HG03196 (cell line): ENCODE results near the gene CNR1.
"Not testable (repeated sequence)": the region's sequence is repeated elsewhere in the genome, so short reads cannot be mapped to it uniquely, and the experiment has no call there.

ENCODE experiments used
- ATAC-seq: cut with Tn5 transposase; IDR thresholded peaks from one replicate; pipeline ENCODE4 v1.9.1; 2021; ENCODE audit not compliant: unreplicated experiment

The CNR1 gene

GRCh38 chr6:88165844-88166492, at the start of gene CNR1:
CNR1 (minus strand) TSS chr6:88166347; CDS start chr6:88145274, 21,073 bp downstream.
- ATAC-seq = peak; percentile 49

- no peak for ATAC-seq
These were observed 45.3 kb upstream of the CNR1 start for GRCh38 chr6:88211446-88211845.

- no peak for ATAC-seq
These were observed 43.2 kb upstream of the CNR1 start for GRCh38 chr6:88209301-88209700.

GRCh38 chr6:88208726-88209125, 42.6 kb upstream of the CNR1 start:
- ATAC-seq = no peak

GRCh38 chr6:88201734-88202133, 35.6 kb upstream of the CNR1 start:
- ATAC-seq = not testable (repeated sequence)

- no peak for ATAC-seq
These were observed 18.8 kb upstream of the CNR1 start for GRCh38 chr6:88184921-88185320.

- no peak for ATAC-seq
These were observed 17.3 kb upstream of the CNR1 start for GRCh38 chr6:88183471-88183870.

- peak; percentile 48 for ATAC-seq
These were observed 13.5 kb upstream of the CNR1 start for GRCh38 chr6:88179692-88180091.

- peak; percentile 40 for ATAC-seq
These were observed 11.9 kb upstream of the CNR1 start for GRCh38 chr6:88177961-88178464.

GRCh38 chr6:88174906-88175305, 8.8 kb upstream of the CNR1 start:
- no peak for ATAC-seq

- ATAC-seq = no peak
These were observed 5.2 kb upstream of the CNR1 start for GRCh38 chr6:88171312-88171711.

- ATAC-seq = no peak
These were observed 2.2 kb upstream of the CNR1 start for GRCh38 chr6:88168362-88168761.

GRCh38 chr6:88167352-88167937, 1.3 kb upstream of the CNR1 start:
- ATAC-seq = peak; percentile 13

- peak; percentile 28 for ATAC-seq
These were observed 575 bp upstream of the CNR1 start for GRCh38 chr6:88166493-88167351.

GRCh38 chr6:88165087-88165843, 882 bp downstream of the CNR1 start:
- no peak for ATAC-seq

GRCh38 chr6:88164061-88164460, 2.1 kb downstream of the CNR1 start:
- ATAC-seq = no peak

GRCh38 chr6:88163616-88164015, 2.5 kb downstream of the CNR1 start:
- no peak for ATAC-seq

- ATAC-seq = no peak
These were observed 4.2 kb downstream of the CNR1 start for GRCh38 chr6:88161940-88162339.

- no peak for ATAC-seq
These were observed 9.0 kb downstream of the CNR1 start for GRCh38 chr6:88157106-88157505.

- no peak for ATAC-seq
These were observed 20.7 kb downstream of the CNR1 start for GRCh38 chr6:88145298-88145963.
